ENCODE measurements around the gene FERMT1.
"Not testable (repeated sequence)": the region's sequence is repeated elsewhere in the genome, so short reads cannot be mapped to it uniquely, and the experiment has no call there.

GRCh38 chr20:6112965-6113364 is 9.9 kb downstream of the FERMT1 start:
- TF ChIP-seq EZH2phosphoT487, CTCF (IDR thresholded peaks at IDR 0.05): not testable (repeated sequence)

Measured in neural progenitor cell (in vitro differentiated cells).